Fibroblast of lung (primary cell): ENCODE results near the gene SFTPB. TPM values are rescaled to one million over a fixed set of nuclear protein-coding genes. Genes with fewer than 3 reads are reported as not detected.

Source experiments
- DNase-seq, 2 donors: peaks; one replicate each; pipeline versions ENCODE4 v3.0.0 to v3.0.0-alpha.2; 2010; ENCODE audit warnings: low read depth in 2 of 2
- H2AFZ ChIP-seq: 2 replicates; pipeline ENCODE4 v1.5.1; 2012; ENCODE audit warnings: low read length, control low read depth, inconsistent platforms
- H3K27ac ChIP-seq: 2 replicates; pipeline ENCODE4 v1.5.1; 2011; ENCODE audit warnings: low read length, control low read depth; ENCODE audit not compliant: insufficient read depth
- H3K27me3 ChIP-seq: 2 replicates; pipeline ENCODE4 v1.5.1; 2011; ENCODE audit warnings: mild to moderate bottlenecking, low read length; ENCODE audit not compliant: control insufficient read depth, insufficient read depth
- H3K36me3 ChIP-seq: 2 replicates; pipeline ENCODE4 v1.5.1; 2011; ENCODE audit warnings: low read length; ENCODE audit not compliant: control insufficient read depth, insufficient read depth
- H3K4me1 ChIP-seq: 2 replicates; pipeline ENCODE4 v1.5.1; 2011; ENCODE audit warnings: low read length; ENCODE audit not compliant: control insufficient read depth, insufficient read depth; ENCODE audit errors: extremely low read depth
- H3K4me2 ChIP-seq: 2 replicates; pipeline ENCODE4 v1.5.1; 2011; ENCODE audit warnings: low read length, control low read depth; ENCODE audit not compliant: insufficient read depth; ENCODE audit errors: extremely low read depth
- H3K4me3 ChIP-seq, 4 experiments: fragments of 200-600 bp in 1 of 4; sonication (generic) in 1 of 4; replicated peaks in 1 of 4; 2 replicates each; pipeline ENCODE4 v1.5.1; 2011 to 2016; ENCODE audit warnings: low read length in 4 of 4, low read depth in 3 of 4, mild to moderate bottlenecking in 3 of 4, control low read depth in 2 of 4, inconsistent platforms in 1 of 4, mixed read lengths in 1 of 4; ENCODE audit not compliant: insufficient read depth in 1 of 4; ENCODE audit errors: control extremely low read depth in 1 of 4
- H3K79me2 ChIP-seq: 2 replicates; pipeline ENCODE4 v1.5.1; 2012; ENCODE audit warnings: mild to moderate bottlenecking, low read length, inconsistent platforms; ENCODE audit not compliant: control insufficient read depth, insufficient read depth
- H3K9ac ChIP-seq: 2 replicates; pipeline ENCODE4 v1.5.1; 2011; ENCODE audit warnings: mild to moderate bottlenecking, low read length, control low read depth; ENCODE audit not compliant: insufficient read depth
- H3K9me3 ChIP-seq: 2 replicates; pipeline ENCODE4 v1.5.1; 2012; ENCODE audit warnings: low read depth, low read length; ENCODE audit not compliant: control insufficient read depth, insufficient read depth
- H4K20me1 ChIP-seq: 2 replicates; pipeline ENCODE4 v1.5.1; 2011; ENCODE audit warnings: low read length; ENCODE audit not compliant: control insufficient read depth, insufficient read depth; ENCODE audit errors: extremely low read depth
- EZH2 ChIP-seq: IDR thresholded peaks from 2 replicates; pipeline ENCODE4 v1.5.1; 2012; ENCODE audit warnings: low read length, control low read depth, mild to moderate bottlenecking; ENCODE audit errors: missing control alignments
- polyA plus RNA-seq, 2 donors: library from polyadenylated mRNA; depleted of rRNA in 1 of 2; stranded (reverse) in 1 of 2; unstranded in 1 of 2; fragments of >200 nt; gene quantifications; 2 replicates each; pipeline ENCODE4 v1.2.1, GENCODE V29; 2011 to 2012; ENCODE audit warnings: missing spikeins in 1 of 2
- total RNA-seq: library from RNA; depleted of rRNA; stranded (reverse); fragments of >200 nt; gene quantifications from 2 replicates; pipeline ENCODE4 v1.2.1, GENCODE V29; 2014
- TF ChIP-seq, protein P1 (sequence below), 2 donors: IDR thresholded peaks in 1 of 2; conservative IDR thresholded peaks in 1 of 2; 1 replicate in 1 of 2; 2 replicates in 1 of 2; pipeline ENCODE4 v1.5.1; 2011 to 2012; ENCODE audit warnings: low read length in 2 of 2, control low read depth in 1 of 2, inconsistent platforms in 1 of 2, low read depth in 1 of 2, mild to moderate bottlenecking in 1 of 2

Gene SFTPB
- total and polyA plus RNA-seq, 2 donors (not counting 1 experiment from before 2014, with no cell fraction given): not detected

DNA sequence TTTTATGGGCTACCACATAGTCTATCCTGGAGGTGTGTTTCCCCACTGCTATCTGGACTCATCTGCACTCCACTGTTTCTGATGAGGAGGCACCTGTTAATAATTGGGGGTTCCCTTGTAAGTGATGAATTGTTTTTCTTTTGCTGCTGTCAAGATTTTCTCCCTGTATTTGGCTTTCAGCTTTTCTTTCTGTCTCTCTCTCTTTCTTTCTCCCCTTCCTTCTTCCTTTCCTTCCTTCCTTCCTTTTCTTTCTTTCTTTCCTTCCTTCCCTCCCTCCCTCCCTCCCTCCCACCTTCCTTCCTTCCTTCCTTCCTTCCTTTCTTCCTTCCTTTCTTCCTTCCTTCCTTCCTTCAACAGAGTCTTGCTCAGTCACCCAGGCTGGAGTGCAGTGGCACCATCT is 35.3 kb upstream of the SFTPB start:
- Histone ChIP-seq H3K9ac (no peak overlapping the region), H3K27ac (no peak overlapping the region), H3K79me2 (no peaks in the 10 kb centered on the region), H3K36me3 (no peaks in the 10 kb centered on the region), H3K4me1 (peaks cover 15% of the 10 kb centered on the region), H3K27me3 (no peaks in the 10 kb centered on the region), H4K20me1 (no peaks in the 10 kb centered on the region), H3K9me3 (no peaks in the 10 kb centered on the region), H2AFZ (no peak overlapping the region), H3K4me2 (no peak overlapping the region), H3K4me3 (no peak overlapping the region)
- DNase-seq: no peak
- TF ChIP-seq, protein P1, sequence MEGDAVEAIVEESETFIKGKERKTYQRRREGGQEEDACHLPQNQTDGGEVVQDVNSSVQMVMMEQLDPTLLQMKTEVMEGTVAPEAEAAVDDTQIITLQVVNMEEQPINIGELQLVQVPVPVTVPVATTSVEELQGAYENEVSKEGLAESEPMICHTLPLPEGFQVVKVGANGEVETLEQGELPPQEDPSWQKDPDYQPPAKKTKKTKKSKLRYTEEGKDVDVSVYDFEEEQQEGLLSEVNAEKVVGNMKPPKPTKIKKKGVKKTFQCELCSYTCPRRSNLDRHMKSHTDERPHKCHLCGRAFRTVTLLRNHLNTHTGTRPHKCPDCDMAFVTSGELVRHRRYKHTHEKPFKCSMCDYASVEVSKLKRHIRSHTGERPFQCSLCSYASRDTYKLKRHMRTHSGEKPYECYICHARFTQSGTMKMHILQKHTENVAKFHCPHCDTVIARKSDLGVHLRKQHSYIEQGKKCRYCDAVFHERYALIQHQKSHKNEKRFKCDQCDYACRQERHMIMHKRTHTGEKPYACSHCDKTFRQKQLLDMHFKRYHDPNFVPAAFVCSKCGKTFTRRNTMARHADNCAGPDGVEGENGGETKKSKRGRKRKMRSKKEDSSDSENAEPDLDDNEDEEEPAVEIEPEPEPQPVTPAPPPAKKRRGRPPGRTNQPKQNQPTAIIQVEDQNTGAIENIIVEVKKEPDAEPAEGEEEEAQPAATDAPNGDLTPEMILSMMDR (conservative IDR thresholded peaks at IDR 0.05 in 1 of 2, IDR thresholded peaks at IDR 0.05 in 1 of 2; ENCODE audit: low read depth in 1 of 2, low read length in 2 of 2): no peak
- TF ChIP-seq EZH2: no peak

DNA sequence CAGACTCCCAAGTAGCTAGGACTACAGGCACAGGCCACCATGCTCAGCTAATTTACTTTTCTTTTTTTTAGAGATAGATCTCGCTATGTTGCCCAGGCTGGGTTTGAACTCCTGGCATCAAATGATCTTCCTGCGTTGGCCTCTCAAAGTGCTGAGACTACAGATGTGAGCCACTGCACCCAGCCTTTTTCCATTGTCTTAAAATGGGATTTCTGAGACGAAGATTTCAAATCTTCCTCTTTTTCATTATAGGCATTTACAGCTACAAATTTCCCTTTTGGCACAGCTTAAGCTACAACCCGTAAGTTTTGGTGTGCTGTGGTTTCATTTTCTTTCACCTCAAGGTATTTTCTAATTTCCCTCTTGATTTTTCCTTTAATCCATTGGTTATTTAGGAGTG is 34.8 kb upstream of the SFTPB start:
- no peaks in the 10 kb centered on the region for H4K20me1 ChIP-seq
- TF ChIP-seq, protein P1 (conservative IDR thresholded peaks at IDR 0.05 in 1 of 2, IDR thresholded peaks at IDR 0.05 in 1 of 2; ENCODE audit: low read depth in 1 of 2, low read length in 2 of 2): no peak
- no peak for TF ChIP-seq EZH2
- no peak overlapping the region for H3K4me2 ChIP-seq
- no peaks in the 10 kb centered on the region for H3K36me3 ChIP-seq
- no peak for DNase-seq
- no peak overlapping the region for H2AFZ ChIP-seq
- H3K27ac ChIP-seq: peak overlapping the region; percentile 30
- no peaks in the 10 kb centered on the region for H3K79me2 ChIP-seq
- H3K4me3 ChIP-seq: no peak overlapping the region
- H3K27me3 ChIP-seq: no peaks in the 10 kb centered on the region
- no peak overlapping the region for H3K9ac ChIP-seq
- H3K4me1 ChIP-seq: peaks cover 15% of the 10 kb centered on the region
- H3K9me3 ChIP-seq: no peaks in the 10 kb centered on the region

DNA sequence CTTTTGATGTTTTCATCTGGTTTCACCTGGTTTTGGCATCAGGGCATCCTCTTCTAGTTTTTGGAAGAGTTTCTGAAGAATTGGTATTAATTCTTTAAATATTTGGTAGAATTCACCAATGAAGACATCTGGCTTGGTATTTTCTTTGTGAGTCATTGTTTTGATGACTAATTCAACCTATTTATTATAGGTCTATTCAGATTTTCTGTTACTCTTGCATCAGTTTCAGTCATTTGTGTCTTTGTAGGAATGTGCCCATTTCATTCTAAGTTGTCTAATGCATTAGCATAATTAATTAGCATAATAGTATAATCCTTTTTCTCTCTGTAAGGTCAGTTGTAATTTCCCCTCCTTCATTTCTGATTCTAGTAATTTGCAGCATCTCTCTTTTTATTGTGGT is 34.2 kb upstream of the SFTPB start:
- no peak overlapping the region for H3K4me2 ChIP-seq
- no peaks in the 10 kb centered on the region for H3K79me2 ChIP-seq
- peak; percentile 76 to 85 for DNase-seq
- no peaks in the 10 kb centered on the region for H3K36me3 ChIP-seq
- no peak for TF ChIP-seq EZH2
- TF ChIP-seq, protein P1 (conservative IDR thresholded peaks at IDR 0.05 in 1 of 2, IDR thresholded peaks at IDR 0.05 in 1 of 2; ENCODE audit: low read depth in 1 of 2, low read length in 2 of 2): no peak
- no peaks in the 10 kb centered on the region for H4K20me1 ChIP-seq
- no peak overlapping the region for H3K9ac ChIP-seq
- peaks cover 15% of the 10 kb centered on the region for H3K4me1 ChIP-seq
- no peak overlapping the region for H3K27ac ChIP-seq
- H3K4me3 ChIP-seq: peak overlapping the region in 1 of 4 experiments; percentile 4
- no peak overlapping the region for H2AFZ ChIP-seq
- H3K27me3 ChIP-seq: no peaks in the 10 kb centered on the region
- H3K9me3 ChIP-seq: no peaks in the 10 kb centered on the region
